HG03045 (cell line): ENCODE results near the gene BRD9.
A peak's percentile ranks its signal among the peaks of the same experiment; 100 is the strongest.

Experiments used
- ATAC-seq: cut with Tn5 transposase; IDR thresholded peaks from one replicate; pipeline ENCODE4 v1.9.1; 2021; ENCODE audit warnings: mild to moderate bottlenecking, moderate library complexity; ENCODE audit not compliant: unreplicated experiment

Gene BRD9

DNA sequence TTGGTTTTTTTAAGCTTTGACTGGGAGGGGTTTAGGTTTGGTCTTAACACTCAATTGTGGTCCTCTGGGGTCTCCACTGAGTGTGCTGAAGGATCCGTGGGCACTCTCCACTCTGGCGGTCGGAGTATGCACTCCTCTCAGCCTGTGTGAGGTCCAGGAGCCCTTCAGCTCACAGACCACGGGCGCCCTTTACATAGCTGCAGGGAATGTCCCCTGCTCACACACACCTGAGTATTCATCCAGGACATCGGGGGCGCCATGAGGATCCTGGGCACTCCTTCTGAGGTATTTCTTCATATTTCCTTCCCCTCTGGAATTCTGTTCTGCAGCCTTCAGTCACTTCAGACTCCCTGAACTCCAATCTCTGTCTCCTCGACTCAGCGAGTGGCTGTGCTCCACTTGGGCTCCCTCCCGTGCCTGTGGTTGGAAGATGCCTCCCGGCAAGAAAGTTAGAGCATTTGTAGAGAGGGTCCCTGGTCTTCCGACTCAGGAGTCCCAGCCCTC is 12.6 kb upstream of the BRD9 start:
- no peak for ATAC-seq

GRCh38 chr5:903756-904096 is 11.1 kb upstream of the BRD9 start:
- ATAC-seq, result no peak

DNA sequence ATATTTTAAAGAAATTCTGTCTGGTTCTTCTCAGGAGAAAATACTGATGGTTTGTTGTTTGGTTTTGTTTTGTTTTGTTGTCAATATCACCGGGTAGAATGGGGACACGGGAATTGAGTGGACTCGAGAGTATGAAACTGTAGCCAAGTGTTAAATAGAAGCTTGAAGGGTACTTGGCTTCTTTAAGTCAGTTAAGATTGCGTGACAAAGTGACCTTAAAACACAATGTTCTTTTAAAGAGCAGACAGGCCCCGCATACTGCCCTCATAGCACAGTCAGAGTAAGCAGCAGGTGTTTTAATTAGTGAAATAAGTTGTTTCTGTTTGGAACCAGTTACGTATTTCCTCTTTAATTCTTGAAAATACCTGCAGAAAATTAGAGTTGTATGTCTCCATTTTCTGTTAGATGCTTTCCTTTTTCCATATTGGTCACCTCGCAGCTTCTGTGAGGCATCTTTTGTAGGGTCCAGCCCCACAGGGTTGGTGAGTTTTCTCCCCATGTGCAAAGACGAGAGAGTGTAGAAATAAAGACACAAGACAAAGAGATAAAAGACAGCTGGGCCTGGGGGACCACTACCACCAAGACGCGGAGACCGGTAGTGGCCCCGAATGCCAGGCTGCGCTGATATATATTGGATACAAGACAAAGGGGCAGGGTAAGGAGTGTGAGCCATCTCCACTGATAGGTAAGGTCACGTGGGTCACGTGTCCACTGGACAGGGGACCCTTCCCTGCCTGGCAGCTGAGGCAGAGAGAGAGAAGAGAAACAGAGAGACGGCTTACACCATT is 9.7 kb upstream of the BRD9 start:
- ATAC-seq, result no peak

DNA sequence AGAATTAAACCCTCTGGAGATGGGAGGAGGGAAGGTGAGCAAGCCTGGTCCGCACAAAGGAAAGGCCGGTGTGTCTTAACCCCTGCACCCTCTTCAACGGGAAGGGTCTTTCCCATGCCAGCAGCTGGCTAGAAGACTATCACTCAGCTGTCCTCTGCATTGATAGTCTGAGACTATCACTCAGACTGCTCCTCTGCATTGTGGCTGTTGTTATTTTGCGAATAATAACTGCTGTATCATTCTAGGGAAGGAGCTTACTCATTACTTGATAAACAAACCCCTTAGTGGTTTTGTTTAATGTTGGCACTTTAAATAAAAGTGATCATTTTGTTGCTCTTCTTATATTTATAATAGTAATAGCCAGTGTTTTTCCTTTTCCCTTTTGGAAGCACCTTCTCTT is 8.2 kb upstream of the BRD9 start:
- ATAC-seq, result no peak

- no peak for ATAC-seq
These were observed 1.1 kb upstream of the BRD9 start for GRCh38 chr5:893711-894110.

DNA sequence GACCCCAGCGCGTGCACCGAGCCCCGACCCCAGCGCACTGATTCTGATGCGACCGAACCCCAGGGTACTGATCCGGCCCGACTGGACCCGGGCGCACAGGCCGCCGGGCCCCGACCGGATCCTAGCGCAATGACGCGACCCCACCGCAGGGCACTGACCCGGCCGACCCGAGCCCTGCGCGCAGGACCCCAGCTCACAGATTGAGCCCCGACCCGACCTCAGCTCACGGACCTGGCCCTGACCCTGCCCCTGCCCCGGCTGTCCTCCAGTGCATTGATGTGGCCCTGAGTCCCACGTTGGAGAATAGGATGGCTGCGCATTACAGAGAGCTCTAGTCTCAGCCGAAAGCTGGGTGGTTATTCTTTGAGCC is 521 bp upstream of the BRD9 start:
- peak; percentile 8 for ATAC-seq

- ATAC-seq, result peak; percentile 4
These were observed 686 bp downstream of the BRD9 start for GRCh38 chr5:891837-892393.

DNA sequence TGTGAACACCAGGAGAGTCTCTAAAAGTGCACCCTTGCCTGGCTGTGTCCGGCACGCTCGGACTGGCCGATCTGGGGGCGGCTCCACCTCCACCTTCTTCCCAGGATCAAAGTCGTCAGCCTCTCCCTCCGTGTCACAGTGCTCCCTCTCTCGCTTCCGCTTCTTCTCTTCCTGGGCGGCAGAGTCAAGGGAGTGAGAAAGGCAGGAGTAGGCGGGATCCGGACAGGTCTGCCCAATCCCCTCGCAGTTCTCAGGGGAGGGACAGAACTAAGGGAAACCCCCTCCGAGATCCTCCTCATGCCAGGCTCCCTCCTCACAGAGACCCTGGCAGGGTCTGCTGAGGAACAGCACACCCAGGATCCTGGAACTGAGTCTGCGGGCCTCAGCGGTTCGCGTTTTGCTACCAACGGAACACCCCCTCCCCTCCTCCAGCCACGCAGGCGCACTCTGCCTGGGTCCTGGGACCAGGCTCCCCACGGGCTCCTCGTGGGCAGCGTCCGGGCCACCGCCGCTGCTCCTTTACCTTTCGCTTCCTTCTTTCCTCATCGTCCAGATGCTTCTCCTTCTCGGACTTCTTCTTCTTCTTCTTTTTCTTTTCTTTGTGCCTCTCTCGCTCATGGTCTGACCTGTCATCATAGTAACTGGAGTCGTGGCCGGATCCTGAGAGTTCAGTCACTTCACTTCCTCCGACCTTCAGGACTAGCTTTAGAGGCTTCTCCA is 1.3 kb downstream of the BRD9 start:
- no peak for ATAC-seq

- ATAC-seq, result no peak
These were observed 3.4 kb downstream of the BRD9 start for GRCh38 chr5:889075-889710.

DNA sequence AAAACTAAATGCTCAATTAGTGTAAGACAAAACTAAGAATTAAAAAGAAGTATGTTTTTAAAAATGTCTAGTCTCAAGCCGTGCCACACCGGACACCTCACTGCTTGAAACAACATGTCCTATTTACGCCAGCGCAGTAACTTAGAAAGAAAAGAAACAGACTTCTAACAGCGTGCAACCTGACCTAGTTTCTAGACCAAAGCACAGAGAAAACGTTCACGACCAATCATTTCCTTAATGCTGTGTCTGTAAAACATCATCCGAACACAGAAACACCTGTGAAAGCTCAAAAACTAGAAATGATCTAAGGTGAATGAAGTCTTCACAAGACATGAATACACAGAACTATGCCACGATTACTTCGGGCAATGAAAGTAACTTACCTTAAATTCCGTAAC is 4.0 kb downstream of the BRD9 start:
- no peak for ATAC-seq

DNA sequence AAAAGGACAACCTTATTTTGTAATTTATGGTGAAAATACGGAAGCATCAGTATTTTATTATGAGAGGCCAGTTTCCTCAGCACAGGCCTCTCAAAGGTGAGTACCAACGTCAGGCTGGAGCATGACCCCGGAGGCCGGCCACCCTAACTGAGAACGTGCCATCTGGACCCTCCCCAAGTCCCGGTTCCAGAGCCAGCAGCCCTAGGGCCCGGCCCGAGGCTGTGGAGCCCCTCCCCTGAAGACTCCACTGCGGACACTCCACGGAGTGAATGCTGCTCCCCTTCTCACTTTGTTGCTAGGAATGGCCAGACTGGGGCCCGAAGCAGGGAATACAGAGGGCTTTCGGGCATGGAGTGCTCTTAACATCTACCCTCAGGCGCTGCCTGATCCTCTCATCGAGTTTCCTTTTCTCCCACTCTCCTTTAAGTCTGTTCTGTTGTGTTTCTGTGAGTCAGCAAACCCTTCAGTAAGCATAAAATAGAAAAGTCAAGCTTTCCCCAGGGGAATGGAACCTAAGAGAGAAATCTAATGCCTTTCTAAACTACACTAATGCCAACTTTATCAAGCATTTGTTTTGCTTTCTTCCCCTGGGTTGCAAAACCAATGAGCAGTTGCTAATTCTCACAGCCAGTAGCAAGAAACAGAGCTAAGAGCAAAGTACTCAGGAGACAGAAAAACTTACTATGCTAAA is 4.5 kb downstream of the BRD9 start:
- ATAC-seq, result no peak

DNA sequence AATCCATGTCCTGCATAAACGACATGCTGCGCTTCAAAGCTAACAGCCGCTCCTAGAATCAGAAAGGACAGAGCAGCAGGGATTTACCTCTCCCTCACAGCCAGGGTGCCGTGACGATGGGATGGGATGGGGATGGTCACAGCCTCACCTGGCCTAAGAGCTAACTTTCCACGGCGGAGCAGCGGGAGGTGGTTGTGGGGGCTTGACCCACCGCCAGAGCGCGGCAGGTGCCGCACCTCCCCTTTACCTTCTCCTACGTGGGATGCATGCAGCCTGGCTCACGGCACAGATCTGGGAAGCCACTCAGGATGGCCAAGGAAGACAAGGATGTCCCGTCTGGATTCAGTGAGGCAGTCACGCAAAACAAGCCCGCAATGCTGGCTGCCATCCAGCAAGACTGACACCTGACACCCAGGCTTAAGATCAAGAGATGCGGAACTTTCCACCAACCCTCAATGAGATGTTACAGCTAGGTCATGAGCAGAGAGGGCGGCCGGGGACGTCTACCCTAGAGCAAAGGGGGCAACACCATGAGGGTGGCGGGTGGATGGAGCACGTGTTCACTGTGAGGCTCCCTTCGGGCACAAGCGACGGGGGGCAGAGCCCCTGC is 5.8 kb downstream of the BRD9 start:
- no peak for ATAC-seq

GRCh38 chr5:886036-886435 is 6.6 kb downstream of the BRD9 start:
- no peak for ATAC-seq

DNA sequence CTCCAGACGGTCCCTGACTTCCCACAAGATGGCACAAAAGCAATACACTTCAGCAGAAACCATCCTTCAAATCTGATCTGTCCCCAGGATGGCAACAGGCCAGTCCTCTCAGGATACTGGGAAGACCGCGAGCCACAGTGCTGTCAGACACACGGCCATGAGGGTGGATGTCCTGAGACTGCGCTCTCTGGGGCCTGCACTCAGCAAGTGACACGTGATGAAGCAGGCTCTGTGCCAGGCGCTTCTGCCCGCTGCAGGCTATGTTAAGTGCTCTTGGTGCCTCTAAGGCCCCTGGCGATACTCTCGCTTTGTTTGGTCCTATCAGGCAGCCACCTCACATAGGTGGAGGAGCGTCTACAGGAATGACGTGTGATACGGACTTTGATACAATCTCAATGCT is 7.1 kb downstream of the BRD9 start:
- no peak for ATAC-seq

DNA sequence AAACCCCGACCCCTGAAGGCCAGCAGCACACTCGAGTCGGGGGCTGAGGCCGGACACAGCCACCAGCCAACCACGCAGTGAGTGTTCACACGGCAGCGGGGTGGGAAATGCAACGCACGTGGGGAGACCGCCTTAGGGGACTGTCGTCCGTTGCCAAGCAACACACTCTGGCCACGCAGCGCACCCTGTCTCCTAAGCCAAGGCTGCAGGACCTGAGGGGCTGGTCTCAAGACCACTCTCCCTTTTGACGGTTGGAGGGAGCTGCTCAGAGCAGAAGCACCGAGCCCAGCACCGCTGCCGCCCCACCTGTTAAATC is 7.5 kb downstream of the BRD9 start:
- ATAC-seq, result no peak

DNA sequence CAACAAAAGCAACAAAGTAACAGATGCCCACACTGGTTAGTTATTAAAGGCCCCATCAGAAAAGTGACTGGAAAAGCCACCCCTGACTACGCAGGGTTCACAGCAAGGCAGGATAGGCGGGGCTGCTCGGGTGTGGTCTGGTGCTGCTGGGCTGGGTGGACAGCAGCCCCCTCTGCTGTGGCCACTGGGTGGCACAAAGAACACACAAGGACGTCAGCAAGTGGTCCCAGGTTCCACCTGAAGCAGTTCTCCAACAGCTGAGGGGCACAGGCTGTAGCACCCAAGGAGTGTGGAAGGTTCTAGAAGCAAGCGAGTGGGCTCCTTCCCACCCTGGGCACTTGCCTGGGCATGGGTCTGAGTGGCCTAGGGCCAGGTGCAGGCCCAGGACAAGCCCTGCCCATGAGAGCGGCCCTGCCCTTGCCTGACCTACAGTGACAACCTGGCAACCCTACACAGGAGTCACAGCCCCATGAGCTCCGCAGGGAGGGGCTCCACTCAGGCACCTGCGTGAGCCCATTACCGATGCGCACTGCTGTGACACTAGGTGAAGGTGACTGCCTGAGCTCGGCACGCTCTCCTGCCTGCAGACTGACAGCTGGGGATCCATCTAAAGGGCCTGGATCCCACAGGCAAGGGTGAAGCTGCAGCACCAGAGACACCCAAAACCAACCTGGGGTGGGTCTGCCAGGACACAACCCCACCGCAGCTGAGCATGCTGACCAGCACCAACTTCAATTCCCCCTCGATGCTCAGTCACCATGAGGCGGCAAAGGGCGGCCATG is 8.1 kb downstream of the BRD9 start:
- no peak for ATAC-seq

DNA sequence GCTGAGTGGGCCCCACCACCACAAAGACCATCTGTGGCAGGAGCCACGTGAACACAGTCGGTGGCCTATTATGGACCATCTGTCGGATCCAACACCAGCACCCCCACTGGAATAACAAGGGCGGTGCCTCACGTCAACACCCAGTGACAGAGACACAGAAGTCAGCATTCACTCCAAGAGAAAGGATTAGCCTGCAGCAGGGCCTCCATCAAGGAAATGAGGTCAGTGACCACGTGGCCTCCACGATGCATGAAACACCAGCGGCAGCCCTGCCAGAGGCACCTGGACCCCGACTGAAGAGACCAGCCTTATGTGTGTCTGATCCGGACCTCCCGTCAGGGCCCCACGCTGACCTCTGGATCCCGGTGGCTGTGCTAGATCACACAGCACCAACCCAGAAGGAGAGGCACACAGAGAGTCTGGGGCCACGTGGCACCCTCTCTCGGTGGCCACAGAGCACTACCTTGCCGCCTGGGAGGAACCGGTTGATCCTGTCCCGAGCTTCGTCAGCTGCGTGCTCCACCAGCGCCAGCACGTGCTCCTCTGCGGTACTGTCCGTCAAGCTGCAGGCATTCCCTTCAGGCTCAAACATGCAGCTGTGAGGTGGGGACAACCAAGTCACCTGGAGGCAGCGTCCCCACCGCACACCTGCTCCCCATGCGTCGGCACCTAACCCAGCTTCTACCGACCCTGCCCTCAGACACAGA is 9.0 kb downstream of the BRD9 start:
- no peak for ATAC-seq

DNA sequence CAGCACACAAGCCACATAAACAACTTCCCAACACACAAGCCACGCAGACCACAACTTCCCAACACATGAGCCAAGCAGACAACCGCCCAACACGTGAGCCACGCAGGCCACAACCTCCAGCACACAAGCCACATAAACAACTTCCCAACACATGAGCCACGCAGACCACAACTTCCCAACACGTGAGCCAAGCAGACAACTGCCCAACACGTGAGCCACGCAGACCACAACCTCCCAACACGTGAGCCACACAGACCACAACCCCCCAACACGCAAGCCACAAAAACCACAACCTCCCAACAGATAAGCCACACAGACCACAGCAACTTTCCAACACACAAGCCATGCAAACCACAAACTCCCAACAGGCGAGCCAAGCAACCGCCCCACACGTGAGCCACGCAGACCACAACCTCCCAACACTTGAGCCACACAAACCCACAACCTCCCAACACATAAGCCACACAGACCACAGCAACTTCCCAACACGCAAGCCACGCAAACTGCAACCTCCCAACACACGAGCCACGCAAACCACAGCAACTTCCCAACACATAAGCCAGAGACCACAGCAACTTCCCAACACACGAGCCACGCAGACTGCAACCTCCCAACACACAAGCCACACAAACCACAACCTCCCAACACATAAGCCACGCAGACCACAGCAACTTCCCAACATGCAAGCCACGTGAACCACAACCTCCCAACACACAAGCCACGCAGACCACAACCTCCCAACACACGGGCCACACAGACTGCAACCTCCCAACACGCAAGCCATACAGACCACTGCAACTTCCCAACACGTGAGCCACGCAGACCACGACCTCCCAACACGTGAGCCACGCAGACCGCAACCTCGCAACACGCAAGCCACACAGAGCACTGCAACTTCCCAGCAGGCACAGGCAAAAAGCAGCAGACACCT is 10.1 kb downstream of the BRD9 start:
- ATAC-seq, result no peak
